Adrenal gland (tissue), 5 donors: Measurements from ENCODE around the gene MYL3.

Source experiments
- CTCF ChIP-seq, 6 experiments: fragments of 450-650 bp in 4 of 6; fragments of 200-600 bp in 2 of 6; sonication (generic) in 1 of 6; IDR thresholded peaks; 1 replicate in 5 of 6; 2 replicates in 1 of 6; pipeline versions ENCODE4 v1.5.1 to v1.8.0; 2016 to 2021; ENCODE audit warnings: antibody characterized with exemption in 6 of 6, mild to moderate bottlenecking in 2 of 6, moderate library complexity in 1 of 6
- POLR2A ChIP-seq, 2 donors: fragments of 450-650 bp; IDR thresholded peaks; one replicate each; pipeline ENCODE4 v1.6.1; 2017; ENCODE audit warnings: antibody characterized with exemption in 2 of 2, mild to moderate bottlenecking in 2 of 2, moderate library complexity in 1 of 2
- donor health status: DM: no; HTN: no; CAD: no.

DNA sequence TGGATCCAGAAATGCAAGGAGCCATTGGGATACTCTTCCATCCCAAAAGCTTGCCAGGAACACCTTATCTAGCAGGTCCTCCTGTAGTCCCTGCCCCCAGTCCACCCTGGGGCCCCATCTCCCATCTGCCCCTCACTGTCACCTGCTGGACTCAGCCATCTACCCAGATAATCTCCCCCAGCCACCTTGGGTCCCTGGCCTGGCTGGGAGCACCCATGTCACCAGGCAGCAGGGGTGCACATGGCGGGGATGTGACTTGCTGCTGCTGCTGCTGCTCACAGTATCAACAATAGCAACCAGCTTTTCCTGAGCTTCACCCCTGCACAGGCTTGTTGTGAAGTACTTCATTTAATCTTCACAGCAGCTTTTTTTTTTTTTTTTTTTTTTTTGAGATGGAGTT, 26.9 kb upstream of the MYL3 start:
- TF ChIP-seq POLR2A (IDR thresholded peaks at IDR 0.05) (no peak), CTCF (IDR thresholded peaks at IDR 0.05) (no peak)
